SK-N-SH (cell line): ENCODE results near the gene PLOD2. TPM values are rescaled to one million over a fixed set of nuclear protein-coding genes. Genes with fewer than 3 reads are reported as not detected.

Source experiments
- CTCF ChIA-PET: fragments of 300-600, 350-600 bp; formaldehyde crosslinking; extraction: SDS; loops from one replicate; lab custom pipeline; 2021; lab: Yijun Ruan, JAX
- POLR2A ChIA-PET: fragments of 350-600 bp; sonication (Branson Sonifier 250); formaldehyde crosslinking; extraction: SDS; loops from one replicate; lab custom pipeline; 2020; ENCODE audit warnings: antibody characterized with exemption, inconsistent platforms; lab: Yijun Ruan, JAX
- DNase-seq: peaks from one replicate; pipeline ENCODE4 v3.0.0; 2012
- H2AFZ ChIP-seq: fragments of 200-600 bp; sonication (generic); 2 replicates; pipeline ENCODE4 v1.8.1; 2016; ENCODE audit warnings: antibody characterized with exemption, mild to moderate bottlenecking, low read depth
- H3F3A ChIP-seq: fragments of 200-600 bp; sonication (generic); replicated peaks from 2 replicates; pipeline ENCODE3; 2016; ENCODE audit warnings: antibody characterized with exemption, mild to moderate bottlenecking; ENCODE audit not compliant: insufficient read depth
- H3K27ac ChIP-seq, 2 experiments: fragments of 200-500 bp in 1 of 2; fragments of 200-600 bp in 1 of 2; sonication (Bioruptor generic) in 1 of 2; sonication (generic), shearing (Covaris generic) in 1 of 2; 2 replicates each; pipeline versions ENCODE4 v1.5.1 to v1.6.1; 2014 to 2016; ENCODE audit warnings: low read depth in 2 of 2, inconsistent platforms in 1 of 2, low read length in 1 of 2, mild to moderate bottlenecking in 1 of 2, mixed read lengths in 1 of 2
- H3K27me3 ChIP-seq: fragments of 200-600 bp; sonication (generic), shearing (Covaris generic); 2 replicates; pipeline ENCODE4 v1.6.1; 2016; ENCODE audit warnings: mixed run types; ENCODE audit not compliant: insufficient read depth
- H3K36me3 ChIP-seq, 2 experiments: fragments of 200-500 bp in 1 of 2; fragments of 200-600 bp in 1 of 2; sonication (Bioruptor generic) in 1 of 2; sonication (generic) in 1 of 2; replicated peaks in 1 of 2; 2 replicates each; pipeline versions ENCODE3 to v1.5.1; 2014 to 2016; ENCODE audit warnings: low read length in 1 of 2, mild to moderate bottlenecking in 1 of 2; ENCODE audit not compliant: insufficient read depth in 2 of 2, control insufficient read depth in 1 of 2
- H3K4me1 ChIP-seq, 2 experiments: fragments of 200-500 bp in 1 of 2; fragments of 200-600 bp in 1 of 2; sonication (Bioruptor generic) in 1 of 2; sonication (generic), shearing (Covaris generic) in 1 of 2; 2 replicates each; pipeline versions ENCODE4 v1.5.1 to v1.6.1; 2014 to 2016; ENCODE audit warnings: low read depth in 1 of 2, low read length in 1 of 2, mixed run types in 1 of 2; ENCODE audit not compliant: insufficient read depth in 2 of 2, control insufficient read depth in 1 of 2
- H3K4me2 ChIP-seq: fragments of 200-600 bp; sonication (generic), shearing (Covaris generic); 2 replicates; pipeline ENCODE4 v1.6.1; 2017; ENCODE audit warnings: mixed run types
- H3K4me3 ChIP-seq, 2 experiments: fragments of 200-500 bp in 1 of 2; fragments of 200-600 bp in 1 of 2; sonication (Bioruptor generic) in 1 of 2; sonication (generic), shearing (Covaris generic) in 1 of 2; 2 replicates each; pipeline versions ENCODE4 v1.5.1 to v1.8.1; 2014 to 2016; ENCODE audit warnings: low read depth in 2 of 2, inconsistent platforms in 1 of 2, low read length in 1 of 2, mild to moderate bottlenecking in 1 of 2, mixed read lengths in 1 of 2, moderate library complexity in 1 of 2
- H3K79me2 ChIP-seq: fragments of 200-600 bp; sonication (generic); 2 replicates; pipeline ENCODE4 v1.8.1; 2017; ENCODE audit warnings: mild to moderate bottlenecking; ENCODE audit not compliant: insufficient read depth
- H3K9ac ChIP-seq: fragments of 200-600 bp; sonication (generic); 2 replicates; pipeline ENCODE4 v1.6.1; 2017; ENCODE audit warnings: mixed run types
- H3K9me2 ChIP-seq: fragments of 200-600 bp; sonication (generic); 2 replicates; pipeline ENCODE4 v1.6.1; 2017; ENCODE audit warnings: mixed run types
- H3K9me3 ChIP-seq: fragments of 200-600 bp; sonication (generic); 2 replicates; pipeline ENCODE4 v1.6.1; 2017; ENCODE audit warnings: mixed run types, mild to moderate bottlenecking, moderate library complexity
- H4K20me1 ChIP-seq: fragments of 200-600 bp; sonication (generic); 2 replicates; pipeline ENCODE4 v1.6.1; 2017; ENCODE audit warnings: mild to moderate bottlenecking, mixed run types; ENCODE audit not compliant: insufficient read depth
- CTCF ChIP-seq: fragments of 200-600 bp; sonication (generic); IDR thresholded peaks from 2 replicates; pipeline ENCODE4 v1.6.1; 2017; ENCODE audit warnings: antibody characterized with exemption, mild to moderate bottlenecking, moderate library complexity
- EZH2phosphoT487 ChIP-seq: fragments of 200-600 bp; sonication (generic); IDR thresholded peaks from 2 replicates; pipeline ENCODE4 v1.6.1; 2017; ENCODE audit warnings: low read depth, mixed run types, mild to moderate bottlenecking, antibody characterized with exemption, moderate library complexity, borderline replicate concordance
- FOSL2 ChIP-seq: IDR thresholded peaks from 2 replicates; pipeline ENCODE4 v1.4.0; 2012; ENCODE audit warnings: low read depth, mild to moderate bottlenecking, moderate library complexity, borderline replicate concordance
- FOXM1 ChIP-seq: IDR thresholded peaks from 2 replicates; pipeline ENCODE4 v1.4.0; 2012; ENCODE audit warnings: low read depth, mild to moderate bottlenecking
- GABPA ChIP-seq: IDR thresholded peaks from 2 replicates; pipeline ENCODE4 v1.4.0; 2012; ENCODE audit warnings: low read depth, mild to moderate bottlenecking
- GATA2 ChIP-seq: sonication (generic); formaldehyde crosslinking; IDR thresholded peaks from 2 replicates; pipeline ENCODE4 v1.5.0; 2020; ENCODE audit warnings: mild to moderate bottlenecking, missing genetic modification reagents
- JUND ChIP-seq: IDR thresholded peaks from 2 replicates; pipeline ENCODE4 v1.4.0; 2012
- MEF2A ChIP-seq: IDR thresholded peaks from 2 replicates; pipeline ENCODE4 v1.4.0; 2012; ENCODE audit warnings: low read depth, borderline replicate concordance
- NFIC ChIP-seq: IDR thresholded peaks from 2 replicates; pipeline ENCODE4 v1.4.0; 2012; ENCODE audit warnings: borderline replicate concordance
- NRF1 ChIP-seq: IDR thresholded peaks from 2 replicates; pipeline ENCODE4 v1.6.1; 2012; ENCODE audit warnings: low read depth, mild to moderate bottlenecking, low read length
- RFX5 ChIP-seq: IDR thresholded peaks from 2 replicates; pipeline ENCODE4 v1.6.1; 2012; ENCODE audit warnings: mild to moderate bottlenecking, improper control_type of control experiment, low read length
- RXRA ChIP-seq: IDR thresholded peaks from 2 replicates; pipeline ENCODE4 v1.4.0; 2012; ENCODE audit warnings: low read depth, mild to moderate bottlenecking, borderline replicate concordance
- SIN3A ChIP-seq: IDR thresholded peaks from 2 replicates; pipeline ENCODE4 v1.6.1; 2012; ENCODE audit warnings: low read depth, mild to moderate bottlenecking, low read length, moderate library complexity, borderline replicate concordance
- TAF1 ChIP-seq: IDR thresholded peaks from 2 replicates; pipeline ENCODE4 v1.6.1; 2012; ENCODE audit warnings: low read depth, mild to moderate bottlenecking, low read length, moderate library complexity, borderline replicate concordance
- TEAD4 ChIP-seq: IDR thresholded peaks from 2 replicates; pipeline ENCODE4 v1.4.0; 2012; ENCODE audit warnings: mild to moderate bottlenecking, borderline replicate concordance; ENCODE audit not compliant: insufficient read depth
- USF1 ChIP-seq: IDR thresholded peaks from 2 replicates; pipeline ENCODE4 v1.4.0; 2012; ENCODE audit warnings: low read depth, borderline replicate concordance
- WGBS: methylation state at CpG from one replicate; pipeline ENCODE4 v1.1.6; 2017; ENCODE audit warnings: low lambda C conversion rate; 5-methylcytosine and 5-hydroxymethylcytosine counted together
- polyA plus RNA-seq, 3 experiments: library from polyadenylated mRNA; depleted of rRNA; stranded (reverse); fragments of >200 nt; gene quantifications; 2 replicates each; pipeline ENCODE4 v1.2.3, GENCODE V29; 2012
- TF ChIP-seq, protein P1 (sequence below): fragments of 150-350 bp; IDR thresholded peaks from 2 replicates; pipeline ENCODE4 v1.6.1; 2017; ENCODE audit warnings: antibody characterized with exemption, low read length, low read depth, borderline replicate concordance
- TF ChIP-seq, protein P2 (sequence below): IDR thresholded peaks from 2 replicates; pipeline ENCODE4 v1.4.0; 2012; ENCODE audit warnings: low read depth, borderline replicate concordance
- TF ChIP-seq, protein P3 (sequence below): IDR thresholded peaks from 2 replicates; pipeline ENCODE4 v1.4.0; 2012; ENCODE audit warnings: low read depth

The PLOD2 gene
- polyA plus RNA-seq, 1 of the 3 experiments (the other 2 are of a cell fraction), result 0.58 TPM

- Histone ChIP-seq H3K9me3 (no peaks in the 10 kb centered on the region), H3K9ac (no peak overlapping the region), H3K36me3 (no peaks in the 10 kb centered on the region), H3K79me2 (no peaks in the 10 kb centered on the region), H3F3A (no peaks in the 10 kb centered on the region), H2AFZ (no peak overlapping the region), H3K4me1 (no peaks in the 10 kb centered on the region), H3K27ac (no peak overlapping the region), H3K4me2 (no peak overlapping the region), H3K9me2 (no peaks in the 10 kb centered on the region), H4K20me1 (no peaks in the 10 kb centered on the region), H3K4me3 (no peak overlapping the region), H3K27me3 (0 out of 2 replicates have a peak, but pooled peaks cover 5% of the 10 kb centered on the region)
- ChIA-PET CTCF (no interaction called here), POLR2A (no interaction called here)
- TF ChIP-seq FOXM1 (no peak), JUND (no peak), MEF2A (no peak), CTCF (no peak), RXRA (no peak), SIN3A (no peak), GABPA (no peak), NFIC (no peak), TAF1 (no peak)
- TF ChIP-seq, protein P1, sequence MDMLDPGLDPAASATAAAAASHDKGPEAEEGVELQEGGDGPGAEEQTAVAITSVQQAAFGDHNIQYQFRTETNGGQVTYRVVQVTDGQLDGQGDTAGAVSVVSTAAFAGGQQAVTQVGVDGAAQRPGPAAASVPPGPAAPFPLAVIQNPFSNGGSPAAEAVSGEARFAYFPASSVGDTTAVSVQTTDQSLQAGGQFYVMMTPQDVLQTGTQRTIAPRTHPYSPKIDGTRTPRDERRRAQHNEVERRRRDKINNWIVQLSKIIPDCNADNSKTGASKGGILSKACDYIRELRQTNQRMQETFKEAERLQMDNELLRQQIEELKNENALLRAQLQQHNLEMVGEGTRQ, result no peak
- TF ChIP-seq, protein P2, sequence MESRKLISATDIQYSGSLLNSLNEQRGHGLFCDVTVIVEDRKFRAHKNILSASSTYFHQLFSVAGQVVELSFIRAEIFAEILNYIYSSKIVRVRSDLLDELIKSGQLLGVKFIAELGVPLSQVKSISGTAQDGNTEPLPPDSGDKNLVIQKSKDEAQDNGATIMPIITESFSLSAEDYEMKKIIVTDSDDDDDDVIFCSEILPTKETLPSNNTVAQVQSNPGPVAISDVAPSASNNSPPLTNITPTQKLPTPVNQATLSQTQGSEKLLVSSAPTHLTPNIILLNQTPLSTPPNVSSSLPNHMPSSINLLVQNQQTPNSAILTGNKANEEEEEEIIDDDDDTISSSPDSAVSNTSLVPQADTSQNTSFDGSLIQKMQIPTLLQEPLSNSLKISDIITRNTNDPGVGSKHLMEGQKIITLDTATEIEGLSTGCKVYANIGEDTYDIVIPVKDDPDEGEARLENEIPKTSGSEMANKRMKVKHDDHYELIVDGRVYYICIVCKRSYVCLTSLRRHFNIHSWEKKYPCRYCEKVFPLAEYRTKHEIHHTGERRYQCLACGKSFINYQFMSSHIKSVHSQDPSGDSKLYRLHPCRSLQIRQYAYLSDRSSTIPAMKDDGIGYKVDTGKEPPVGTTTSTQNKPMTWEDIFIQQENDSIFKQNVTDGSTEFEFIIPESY, result no peak
- TF ChIP-seq, protein P3, sequence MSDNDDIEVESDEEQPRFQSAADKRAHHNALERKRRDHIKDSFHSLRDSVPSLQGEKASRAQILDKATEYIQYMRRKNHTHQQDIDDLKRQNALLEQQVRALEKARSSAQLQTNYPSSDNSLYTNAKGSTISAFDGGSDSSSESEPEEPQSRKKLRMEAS, result no peak
- DNase-seq, result no peak
- 12% methylated on average over 2 of the region's 2 CpGs for WGBS
Observed at GRCh38 chr3:146088840-146089239, 72.1 kb downstream of the PLOD2 start.

DNA sequence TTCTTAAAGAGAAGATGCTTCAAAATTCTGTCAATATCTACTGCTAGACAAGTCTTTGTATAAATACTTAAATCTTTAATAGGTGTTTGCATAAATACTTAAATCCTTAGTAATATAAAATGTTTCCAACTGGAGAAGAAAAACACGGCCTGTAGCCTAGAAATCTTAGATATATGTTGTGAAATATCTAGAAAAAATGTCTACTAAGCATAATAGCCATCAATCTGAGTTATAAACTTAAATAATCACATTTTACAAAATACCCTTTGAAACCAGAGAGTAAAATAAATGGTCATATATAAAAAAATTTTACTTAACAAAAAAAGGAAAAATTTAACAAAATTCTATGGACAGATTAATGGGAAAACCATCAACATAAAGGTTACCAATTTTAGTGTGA is 73.9 kb downstream of the PLOD2 start:
- no peaks in the 10 kb centered on the region for H4K20me1 ChIP-seq
- no peak overlapping the region for H3K4me3 ChIP-seq
- ChIA-PET CTCF (interaction anchor here (1.1 kb wide), 1 partner anchor 22 kb away, joined by 3 read pairs; no protein-coding TSS in a partner anchor), POLR2A (no interaction called here)
- no peaks in the 10 kb centered on the region for H3F3A ChIP-seq
- 0 out of 2 replicates have a peak, but pooled peaks cover 5% of the 10 kb centered on the region for H3K27me3 ChIP-seq
- H3K9me2 ChIP-seq, result no peaks in the 10 kb centered on the region
- H3K9ac ChIP-seq, result no peak overlapping the region
- H3K27ac ChIP-seq, result no peak overlapping the region
- no peaks in the 10 kb centered on the region for H3K79me2 ChIP-seq
- no peaks in the 10 kb centered on the region for H3K36me3 ChIP-seq
- H3K4me2 ChIP-seq, result no peak overlapping the region
- H3K4me1 ChIP-seq, result no peaks in the 10 kb centered on the region
- no peak for DNase-seq
- no peak overlapping the region for H2AFZ ChIP-seq
- 11% methylated on average over 1 of the region's 1 CpG for whole genome bisulfite sequencing
- no peaks in the 10 kb centered on the region for H3K9me3 ChIP-seq
- no peak for TF ChIP-seq FOXM1
- no peak for TF ChIP-seq TEAD4
- no peak for TF ChIP-seq NRF1
- no peak for TF ChIP-seq NFIC
- TF ChIP-seq RFX5, result no peak
- TF ChIP-seq, protein P1, result no peak
- TF ChIP-seq USF1, result no peak
- no peak for TF ChIP-seq CTCF
- no peak for TF ChIP-seq FOSL2
- TF ChIP-seq EZH2phosphoT487, result no peak
- no peak for TF ChIP-seq GATA2
